NCI-H1930 (cell line): ENCODE measurements around the gene NCAPG2.

Source experiments
- DNase-seq, 2 experiments: peaks; one replicate each; lab custom pipeline; 2025; lab: John Stamatoyannopoulos, UW

The NCAPG2 gene

GRCh38 chr7:158734861-158735260 is 30.3 kb upstream of the NCAPG2 start:
- no peak for DNase-seq

DNA sequence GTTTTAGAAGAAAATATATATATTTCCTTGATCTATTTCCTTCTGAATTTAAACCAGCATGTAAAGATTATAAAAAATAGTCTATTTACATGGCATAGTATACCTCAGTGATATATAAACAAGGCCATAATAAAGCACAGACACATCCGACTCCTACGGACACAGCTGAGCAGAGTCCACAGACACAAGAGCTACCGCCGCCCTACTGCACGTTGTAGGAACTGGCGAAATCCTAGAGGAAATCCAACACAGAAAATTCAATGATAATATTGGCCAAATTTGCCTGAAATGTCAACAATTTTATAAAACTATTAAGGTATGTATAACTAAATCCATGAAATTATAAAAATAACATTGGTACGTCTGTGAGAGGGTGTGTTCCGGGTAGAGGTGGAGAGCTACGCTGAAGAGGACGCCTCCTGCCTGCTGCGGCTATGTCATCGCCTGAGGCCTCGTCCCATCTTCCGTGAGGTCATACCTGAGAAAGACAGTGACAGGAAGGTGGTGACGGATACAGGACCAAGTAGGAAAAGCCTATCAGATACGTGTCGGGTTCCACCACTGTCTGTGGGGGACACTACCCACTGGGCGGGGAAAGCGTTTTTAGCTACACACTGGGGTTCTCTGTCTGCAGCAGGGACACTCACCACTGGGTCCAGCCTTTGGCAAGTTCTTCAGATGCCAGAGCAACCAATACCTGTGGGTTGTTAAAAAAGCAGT is 29.3 kb upstream of the NCAPG2 start:
- DNase-seq = no peak

DNA sequence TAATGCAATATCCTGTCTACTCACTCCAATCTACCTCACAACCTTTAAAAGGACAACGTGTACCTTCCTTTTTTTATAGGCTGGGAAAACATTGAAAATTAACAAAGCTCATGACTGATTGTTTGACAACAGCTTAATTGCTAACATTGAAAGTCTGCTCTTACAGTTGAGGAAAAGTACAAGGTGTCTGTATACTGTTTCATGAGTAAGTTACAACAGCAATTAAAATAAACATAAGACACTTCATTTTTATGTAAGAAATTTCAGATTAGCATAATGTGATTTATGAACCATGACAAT is 28.6 kb upstream of the NCAPG2 start:
- DNase-seq = no peak

DNA sequence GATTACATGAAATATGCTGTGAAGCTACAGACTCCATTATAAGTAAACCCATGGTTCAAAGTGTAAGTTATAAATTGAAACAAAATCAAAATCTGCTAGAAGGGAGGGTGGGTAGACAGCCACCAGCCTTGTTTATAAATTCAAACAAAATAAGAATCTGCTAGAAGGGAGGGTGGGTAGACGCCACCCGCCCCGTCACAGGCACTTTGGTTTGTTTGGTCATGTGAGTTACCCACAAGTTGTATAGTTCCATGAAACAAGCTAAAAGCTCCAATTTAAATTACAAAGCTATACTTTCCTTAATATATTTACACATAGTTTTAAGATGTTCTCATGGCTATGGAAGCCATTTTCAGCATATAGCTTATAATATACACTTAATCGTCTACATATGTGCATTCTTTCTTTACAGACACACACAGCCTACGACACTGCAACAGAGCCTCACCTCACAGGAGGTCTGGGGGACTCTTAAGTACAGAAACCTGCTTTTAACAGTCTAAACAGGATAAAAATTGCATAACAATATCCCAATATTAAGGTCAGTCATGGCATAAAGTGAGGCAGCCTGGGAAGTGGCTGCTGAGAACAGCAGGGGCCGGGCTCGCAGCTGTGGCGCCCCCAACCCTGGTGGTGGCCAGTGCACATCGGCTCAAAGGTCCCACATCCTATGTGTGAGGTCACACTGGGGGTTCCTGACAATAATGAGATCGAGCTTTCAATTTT is 28.1 kb upstream of the NCAPG2 start:
- peak in 1 of 2 experiments; percentile 5 for DNase-seq

GRCh38 chr7:158731761-158732160 is 27.2 kb upstream of the NCAPG2 start:
- no peak for DNase-seq

GRCh38 chr7:158730383-158731346 is 26.1 kb upstream of the NCAPG2 start:
- DNase-seq = no peak

- DNase-seq = no peak
Observed at GRCh38 chr7:158729646-158730382, 25.2 kb upstream of the NCAPG2 start.

DNA sequence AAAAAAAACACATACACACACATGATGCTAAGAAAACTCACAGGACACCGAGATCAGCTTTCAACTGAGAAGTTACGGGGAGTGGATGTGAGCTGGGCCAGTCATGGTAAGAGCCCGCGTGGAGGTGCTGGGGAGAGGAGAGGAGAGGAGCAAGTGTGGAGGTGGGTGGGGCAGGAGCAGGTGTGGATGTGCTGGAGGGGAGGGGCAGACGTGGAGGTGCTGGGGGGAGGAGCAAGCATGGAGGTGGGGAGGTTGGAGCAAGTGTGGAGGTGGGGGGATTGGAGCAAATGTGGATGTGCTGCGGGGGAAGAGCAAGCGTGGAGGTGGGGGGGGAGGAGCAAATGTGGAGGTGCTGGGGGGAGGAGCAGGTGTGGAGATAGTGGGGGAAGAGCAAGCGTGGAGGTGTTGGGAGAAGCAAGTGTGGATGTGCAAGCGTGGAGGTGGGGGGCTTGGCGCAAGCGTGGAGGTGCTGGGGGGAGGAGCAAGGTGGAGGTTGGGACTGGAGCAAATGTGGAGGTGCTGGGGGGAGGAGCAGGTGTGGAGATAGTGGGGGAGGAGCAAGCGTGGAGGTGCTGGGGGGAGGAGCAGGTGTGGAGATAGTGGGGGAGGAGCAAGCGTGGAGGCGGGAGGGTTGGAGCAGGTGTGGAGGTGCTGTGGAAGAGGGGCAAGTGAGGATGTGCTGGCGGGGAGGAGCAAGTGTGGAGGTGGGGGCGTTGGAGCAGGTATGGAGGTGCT is 24.5 kb upstream of the NCAPG2 start:
- DNase-seq = no peak

DNA sequence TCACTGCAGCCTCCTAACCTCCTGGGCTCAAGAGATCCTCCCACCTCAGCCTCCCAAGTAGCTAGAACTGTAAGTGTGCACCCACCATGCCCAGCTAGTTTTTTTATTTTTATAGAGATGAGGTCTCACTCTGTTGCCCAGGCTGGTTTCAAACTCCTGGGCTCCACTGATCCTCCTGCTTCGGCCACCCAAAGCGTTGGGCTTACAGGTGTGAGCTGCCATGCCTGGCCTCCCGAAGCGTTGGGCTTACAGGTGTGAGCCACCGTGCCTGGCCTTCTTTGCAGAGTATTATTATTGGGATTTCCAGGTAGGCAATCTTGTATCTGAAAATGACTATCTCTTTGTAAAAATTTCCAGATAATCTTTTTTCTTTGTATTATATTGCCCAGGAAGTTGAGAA is 23.1 kb upstream of the NCAPG2 start:
- no peak for DNase-seq

DNA sequence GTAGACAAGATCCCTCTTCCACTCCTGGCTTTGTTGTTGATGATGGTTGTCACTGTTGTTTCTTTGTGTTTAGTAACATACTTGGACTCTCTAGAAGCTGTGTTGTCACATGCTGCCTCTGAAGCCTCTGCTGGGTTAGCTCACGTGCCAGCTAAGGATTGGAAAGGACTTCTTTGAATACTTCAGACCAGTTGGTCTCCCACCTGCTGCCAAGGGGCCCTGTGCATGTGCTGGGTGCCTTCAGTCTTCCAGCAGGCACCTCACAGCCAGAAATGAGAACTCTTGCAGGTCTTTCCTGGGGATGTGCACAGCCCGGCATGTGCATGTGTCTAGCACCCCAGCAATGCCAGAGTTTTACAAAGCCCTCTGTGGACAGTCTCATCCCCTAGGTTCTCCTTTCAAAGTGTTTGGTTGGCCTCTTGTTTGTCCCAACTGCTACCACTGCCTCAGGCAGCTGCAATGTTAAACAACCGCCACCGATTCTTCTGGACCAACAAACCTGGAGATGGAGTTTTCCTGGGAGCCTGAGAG is 21.7 kb upstream of the NCAPG2 start:
- DNase-seq = no peak

DNA sequence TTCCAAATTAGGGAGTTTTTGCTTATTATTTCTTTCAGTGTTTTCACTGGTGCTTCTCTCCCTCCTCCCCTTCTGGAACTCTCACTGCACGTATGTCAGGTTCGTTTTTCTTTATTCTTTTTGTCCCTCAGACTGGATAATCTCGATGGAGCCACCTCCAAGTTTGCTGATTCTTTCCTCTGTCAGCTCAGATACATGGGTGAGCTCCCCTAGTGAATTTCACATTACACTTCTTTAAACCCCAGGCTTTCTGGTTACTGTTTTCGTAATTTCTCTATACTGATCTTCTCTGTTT is 20.8 kb upstream of the NCAPG2 start:
- DNase-seq = no peak

DNA sequence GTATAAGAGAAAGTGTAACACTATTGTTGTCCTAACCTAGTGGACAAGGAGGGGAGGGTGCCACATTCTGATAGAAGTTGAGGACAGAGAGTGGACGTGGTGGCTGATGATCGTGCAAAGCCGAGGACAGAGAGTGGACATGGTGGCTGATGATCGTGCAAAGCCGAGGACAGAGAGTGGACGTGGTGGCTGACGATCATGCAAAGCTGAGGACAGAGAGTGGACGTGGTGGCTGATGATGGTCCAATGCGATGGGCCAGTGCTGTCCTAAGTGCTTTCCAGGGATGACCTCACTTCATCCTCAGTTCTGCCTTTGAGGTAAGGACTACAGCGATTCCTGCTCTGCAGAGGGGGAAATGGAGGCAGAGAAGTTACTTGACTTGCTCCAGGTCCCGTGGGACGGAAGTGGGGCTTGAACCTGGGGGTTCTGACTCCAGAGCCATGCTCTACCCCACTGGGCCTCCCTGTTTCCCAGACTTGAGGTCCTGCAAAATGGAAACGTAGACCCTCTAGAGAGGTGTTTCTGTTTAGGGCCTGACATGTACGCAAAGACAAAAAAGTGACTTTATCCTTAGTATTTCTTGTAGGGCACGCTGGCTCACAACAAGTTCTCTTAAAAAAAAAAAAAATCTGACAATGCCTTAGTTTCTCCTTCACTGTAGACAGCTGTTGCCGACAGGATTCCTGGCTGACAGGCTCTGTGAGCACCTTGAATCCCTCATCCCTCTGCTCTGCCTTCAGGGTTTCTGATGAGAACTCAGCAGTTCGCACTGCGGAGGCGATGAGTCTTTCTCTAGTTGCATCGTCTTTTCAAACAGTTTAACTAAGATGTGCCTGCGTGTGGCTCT is 20.3 kb upstream of the NCAPG2 start:
- DNase-seq = no peak

DNA sequence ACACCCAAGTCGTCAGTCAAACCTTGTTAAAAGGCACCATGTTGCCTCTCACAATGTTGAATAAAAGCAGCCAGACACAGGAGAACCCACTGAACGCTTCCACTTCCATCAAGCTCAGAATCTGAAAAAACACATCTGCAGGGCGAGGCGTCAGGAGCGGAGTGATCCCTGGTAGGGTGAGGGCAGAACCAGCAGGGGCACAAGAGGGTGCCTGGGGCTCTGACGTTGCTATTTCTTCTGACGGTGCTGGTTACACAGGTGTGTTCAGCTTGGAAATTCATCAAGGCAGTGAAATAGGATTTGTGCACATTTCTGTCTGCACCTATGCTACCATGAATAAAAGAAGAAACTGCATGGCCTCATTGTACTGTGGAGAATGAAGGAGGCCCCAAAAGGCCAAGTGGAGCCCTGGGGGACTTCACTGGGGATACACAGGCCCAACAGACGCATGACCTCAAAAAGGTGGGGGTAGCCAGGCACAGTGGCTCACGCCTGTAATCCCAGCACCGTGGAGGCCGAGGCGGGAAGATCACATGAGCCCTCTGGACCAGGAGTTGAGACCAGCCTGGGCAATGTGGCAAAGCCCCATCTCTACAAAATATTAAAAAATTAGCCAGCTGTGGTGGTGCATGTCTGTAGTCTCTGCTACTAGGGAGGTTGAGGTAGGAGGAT is 19.2 kb upstream of the NCAPG2 start:
- DNase-seq = no peak

DNA sequence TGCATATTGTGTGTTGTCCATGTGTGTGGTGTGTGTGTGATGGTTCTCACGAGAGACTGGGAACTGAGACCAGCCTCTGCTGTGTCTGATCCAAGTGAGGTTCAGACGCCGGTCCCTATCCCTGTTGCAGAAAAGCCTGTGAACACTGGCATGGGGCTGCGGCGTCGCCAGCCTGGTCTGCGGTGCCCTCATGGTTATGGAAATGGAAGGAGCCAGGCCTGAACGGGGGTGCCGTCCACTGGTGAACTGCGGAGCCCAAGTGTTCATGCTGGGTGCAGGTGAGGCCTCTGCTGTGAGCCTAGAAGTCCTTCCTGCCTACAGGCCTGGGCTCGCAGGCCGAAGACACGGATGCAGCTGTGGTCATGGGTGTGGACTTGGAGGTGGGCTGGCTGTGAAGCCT is 18.7 kb upstream of the NCAPG2 start:
- no peak for DNase-seq

DNA sequence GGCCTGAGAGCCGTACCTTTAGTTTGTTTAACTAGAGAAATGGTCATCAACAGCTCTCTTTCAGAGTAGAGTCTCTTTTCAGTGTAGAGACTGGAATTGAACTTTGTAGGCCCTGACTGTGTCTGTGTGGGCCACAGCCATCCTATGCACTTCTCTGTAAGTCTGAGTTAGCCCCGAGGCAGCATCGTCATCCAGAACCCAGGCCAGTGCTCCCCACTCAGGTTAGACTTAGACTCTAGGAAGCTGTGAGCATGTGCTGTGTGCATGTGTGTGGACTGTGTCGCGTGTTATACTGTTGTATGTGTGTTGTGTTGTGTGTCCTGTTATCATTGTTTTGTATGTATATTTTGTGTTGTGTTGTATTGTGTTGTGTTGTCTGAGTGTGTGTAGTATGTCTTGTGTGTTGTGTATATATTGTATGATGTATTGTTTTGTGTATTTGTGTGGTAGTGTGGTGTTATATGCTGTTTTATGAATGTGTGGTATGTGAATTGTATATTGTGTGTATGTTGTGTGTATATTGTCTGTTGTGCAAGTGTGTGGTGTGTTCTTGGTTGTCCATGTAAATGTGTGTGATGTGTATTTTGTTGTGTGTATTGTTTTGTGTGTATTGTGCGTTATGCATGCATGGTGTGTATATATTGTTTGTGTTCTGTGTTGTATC is 18.1 kb upstream of the NCAPG2 start:
- no peak for DNase-seq

GRCh38 chr7:158720112-158720511 is 15.5 kb upstream of the NCAPG2 start:
- DNase-seq = no peak

DNA sequence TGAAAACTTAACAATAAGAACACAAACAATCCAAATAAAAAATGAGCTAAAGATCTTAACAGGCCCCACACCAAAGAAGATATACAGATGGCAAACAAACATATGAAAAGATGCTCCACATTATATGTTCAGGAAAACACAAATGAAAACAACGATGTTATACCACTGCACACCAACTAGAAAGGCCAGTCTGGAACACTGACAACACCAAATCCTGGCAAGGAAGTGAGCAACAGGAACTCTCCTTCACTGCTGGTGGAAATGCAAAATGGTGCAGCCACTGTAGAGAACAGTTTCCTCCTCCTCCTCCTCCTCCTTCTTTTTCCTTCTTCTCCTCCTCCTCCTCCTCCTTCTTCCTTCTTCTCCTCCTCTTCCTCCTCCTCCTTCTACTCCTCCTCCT is 12.2 kb upstream of the NCAPG2 start:
- no peak for DNase-seq

GRCh38 chr7:158710651-158711102 is 6.1 kb upstream of the NCAPG2 start:
- no peak for DNase-seq

- no peak for DNase-seq
Observed at GRCh38 chr7:158707610-158708009, 3.0 kb upstream of the NCAPG2 start.
